ENCODE measurements around the gene ELFN1. TPM values are rescaled to one million over a fixed set of nuclear protein-coding genes. Genes with fewer than 3 reads are reported as not detected.

ELFN1 gene
- polyA plus RNA-seq, 1 of the 3 experiments (the other 2 are of a cell fraction), result 0.05 TPM

DNA sequence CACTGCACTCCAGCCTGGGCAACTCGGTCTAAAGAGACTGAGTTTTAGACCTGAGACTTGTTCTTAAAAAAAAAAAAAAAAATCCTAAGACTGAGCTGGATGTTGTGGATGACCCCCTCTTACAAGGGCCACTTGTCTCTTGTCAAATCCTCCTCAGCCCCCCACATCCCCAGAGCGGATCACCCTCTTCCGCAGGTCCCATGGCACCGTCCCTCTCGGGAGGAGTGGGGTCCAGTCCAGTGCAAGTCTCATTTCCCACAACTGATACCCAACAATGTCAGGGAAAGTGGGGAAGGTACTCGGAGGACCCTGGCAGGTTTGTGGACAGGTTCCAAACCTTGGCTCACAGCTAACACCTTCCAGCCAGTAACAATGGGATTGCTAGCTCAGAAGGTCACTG lies 100.3 kb downstream of the ELFN1 start:
- Histone ChIP-seq H3K27me3 (ENCODE audit: insufficient read depth) (no peaks in the 10 kb centered on the region), H3K9me3 (no peaks in the 10 kb centered on the region), H3F3A (replicated peaks; ENCODE audit: insufficient read depth) (no peaks in the 10 kb centered on the region), H3K9me2 (no peaks in the 10 kb centered on the region), H3K79me2 (ENCODE audit: insufficient read depth) (no peaks in the 10 kb centered on the region), H3K9ac (no peak overlapping the region), H3K27ac (ENCODE audit: low read depth in 2 of 2, low read length in 1 of 2) (no peak overlapping the region), H4K20me1 (ENCODE audit: insufficient read depth) (no peaks in the 10 kb centered on the region), H3K36me3 (replicated peaks in 1 of 2; ENCODE audit: control insufficient read depth in 1 of 2, insufficient read depth in 2 of 2, low read length in 1 of 2) (no peaks in the 10 kb centered on the region), H3K4me2 (no peak overlapping the region), H2AFZ (ENCODE audit: low read depth) (no peak overlapping the region), H3K4me1 (ENCODE audit: control insufficient read depth in 1 of 2, insufficient read depth in 2 of 2, low read depth in 1 of 2, low read length in 1 of 2) (no peaks in the 10 kb centered on the region), H3K4me3 (ENCODE audit: low read depth in 2 of 2, low read length in 1 of 2) (no peak overlapping the region)
- CTCF ChIA-PET, result interaction anchor here (0.8 kb wide), 1 partner anchor 191 kb away, joined by 3 read pairs; no protein-coding TSS in a partner anchor
- WGBS (ENCODE audit: low lambda C conversion rate), result 55% methylated on average over 6 of the region's 6 CpGs
- TF ChIP-seq EZH2phosphoT487 (IDR thresholded peaks at IDR 0.05; ENCODE audit: borderline replicate concordance, low read depth) (no peak), TCF12 (IDR thresholded peaks at IDR 0.05) (no peak), POLR2AphosphoS5 (IDR thresholded peaks at IDR 0.05; ENCODE audit: low read depth, low read length) (no peak), RCOR1 (IDR thresholded peaks at IDR 0.05; ENCODE audit: low read length) (no peak), RAD21 (IDR thresholded peaks at IDR 0.05; ENCODE audit: low read length) (no peak)
- TF ChIP-seq, protein P1, sequence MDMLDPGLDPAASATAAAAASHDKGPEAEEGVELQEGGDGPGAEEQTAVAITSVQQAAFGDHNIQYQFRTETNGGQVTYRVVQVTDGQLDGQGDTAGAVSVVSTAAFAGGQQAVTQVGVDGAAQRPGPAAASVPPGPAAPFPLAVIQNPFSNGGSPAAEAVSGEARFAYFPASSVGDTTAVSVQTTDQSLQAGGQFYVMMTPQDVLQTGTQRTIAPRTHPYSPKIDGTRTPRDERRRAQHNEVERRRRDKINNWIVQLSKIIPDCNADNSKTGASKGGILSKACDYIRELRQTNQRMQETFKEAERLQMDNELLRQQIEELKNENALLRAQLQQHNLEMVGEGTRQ (IDR thresholded peaks at IDR 0.05; ENCODE audit: borderline replicate concordance, low read depth, low read length), result no peak
- TF ChIP-seq, protein P2, sequence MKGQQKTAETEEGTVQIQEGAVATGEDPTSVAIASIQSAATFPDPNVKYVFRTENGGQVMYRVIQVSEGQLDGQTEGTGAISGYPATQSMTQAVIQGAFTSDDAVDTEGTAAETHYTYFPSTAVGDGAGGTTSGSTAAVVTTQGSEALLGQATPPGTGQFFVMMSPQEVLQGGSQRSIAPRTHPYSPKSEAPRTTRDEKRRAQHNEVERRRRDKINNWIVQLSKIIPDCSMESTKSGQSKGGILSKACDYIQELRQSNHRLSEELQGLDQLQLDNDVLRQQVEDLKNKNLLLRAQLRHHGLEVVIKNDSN (IDR thresholded peaks at IDR 0.05; ENCODE audit: borderline replicate concordance, low read depth), result no peak
- TF ChIP-seq, protein P3, sequence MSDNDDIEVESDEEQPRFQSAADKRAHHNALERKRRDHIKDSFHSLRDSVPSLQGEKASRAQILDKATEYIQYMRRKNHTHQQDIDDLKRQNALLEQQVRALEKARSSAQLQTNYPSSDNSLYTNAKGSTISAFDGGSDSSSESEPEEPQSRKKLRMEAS (IDR thresholded peaks at IDR 0.05; ENCODE audit: low read depth), result no peak
- no peak for DNase-seq
- POLR2A ChIA-PET, result no interaction called here

GRCh38 chr7:1775389-1775788 lies 105.3 kb downstream of the ELFN1 start:
- Histone ChIP-seq H2AFZ (ENCODE audit: low read depth) (no peak overlapping the region), H3K4me3 (ENCODE audit: low read depth in 2 of 2, low read length in 1 of 2) (no peak overlapping the region), H3K79me2 (ENCODE audit: insufficient read depth) (no peaks in the 10 kb centered on the region), H4K20me1 (ENCODE audit: insufficient read depth) (no peaks in the 10 kb centered on the region), H3K27ac (ENCODE audit: low read depth in 2 of 2, low read length in 1 of 2) (no peak overlapping the region), H3K27me3 (ENCODE audit: insufficient read depth) (no peaks in the 10 kb centered on the region), H3K36me3 (replicated peaks in 1 of 2; ENCODE audit: control insufficient read depth in 1 of 2, insufficient read depth in 2 of 2, low read length in 1 of 2) (no peaks in the 10 kb centered on the region), H3K4me1 (ENCODE audit: control insufficient read depth in 1 of 2, insufficient read depth in 2 of 2, low read depth in 1 of 2, low read length in 1 of 2) (no peaks in the 10 kb centered on the region), H3K4me2 (no peak overlapping the region), H3K9ac (no peak overlapping the region), H3F3A (replicated peaks; ENCODE audit: insufficient read depth) (no peaks in the 10 kb centered on the region), H3K9me3 (0 out of 2 replicates have a peak, but pooled peaks cover 9% of the 10 kb centered on the region), H3K9me2 (no peaks in the 10 kb centered on the region)
- 40% methylated on average over 4 of the region's 4 CpGs for WGBS (ENCODE audit: low lambda C conversion rate)
- TF ChIP-seq JUND (IDR thresholded peaks at IDR 0.05), result no peak
- TF ChIP-seq, protein P4, sequence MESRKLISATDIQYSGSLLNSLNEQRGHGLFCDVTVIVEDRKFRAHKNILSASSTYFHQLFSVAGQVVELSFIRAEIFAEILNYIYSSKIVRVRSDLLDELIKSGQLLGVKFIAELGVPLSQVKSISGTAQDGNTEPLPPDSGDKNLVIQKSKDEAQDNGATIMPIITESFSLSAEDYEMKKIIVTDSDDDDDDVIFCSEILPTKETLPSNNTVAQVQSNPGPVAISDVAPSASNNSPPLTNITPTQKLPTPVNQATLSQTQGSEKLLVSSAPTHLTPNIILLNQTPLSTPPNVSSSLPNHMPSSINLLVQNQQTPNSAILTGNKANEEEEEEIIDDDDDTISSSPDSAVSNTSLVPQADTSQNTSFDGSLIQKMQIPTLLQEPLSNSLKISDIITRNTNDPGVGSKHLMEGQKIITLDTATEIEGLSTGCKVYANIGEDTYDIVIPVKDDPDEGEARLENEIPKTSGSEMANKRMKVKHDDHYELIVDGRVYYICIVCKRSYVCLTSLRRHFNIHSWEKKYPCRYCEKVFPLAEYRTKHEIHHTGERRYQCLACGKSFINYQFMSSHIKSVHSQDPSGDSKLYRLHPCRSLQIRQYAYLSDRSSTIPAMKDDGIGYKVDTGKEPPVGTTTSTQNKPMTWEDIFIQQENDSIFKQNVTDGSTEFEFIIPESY (IDR thresholded peaks at IDR 0.05; ENCODE audit: borderline replicate concordance, low read depth), result no peak
- no peak for TF ChIP-seq IRF3 (IDR thresholded peaks at IDR 0.05; ENCODE audit: low read depth, low read length)
- TF ChIP-seq FOXJ3 (CRISPR knock-in tag; IDR thresholded peaks at IDR 0.05), result no peak
- no peak for TF ChIP-seq SIN3A (IDR thresholded peaks at IDR 0.05; ENCODE audit: borderline replicate concordance, low read depth, low read length)
- no peak for TF ChIP-seq CHD2 (IDR thresholded peaks at IDR 0.05; ENCODE audit: low read length, partially characterized antibody)
- TF ChIP-seq SMC3 (IDR thresholded peaks at IDR 0.05; ENCODE audit: low read depth, low read length), result no peak
- POLR2A ChIA-PET, result no interaction called here
- CTCF ChIA-PET, result no interaction called here
- DNase-seq, result no peak
